Globus pallidus (tissue), 1 donor: Measurements from ENCODE around the gene NLRP10.

Experiments
- DNase-seq: peaks from one replicate; pipeline ENCODE4 v3.0.0-alpha.2; 2015; ENCODE audit warnings: low spot score

Gene NLRP10

GRCh38 chr11:7973011-7973410 is 7.8 kb upstream of the NLRP10 start:
- DNase-seq, result no peak

- DNase-seq, result no peak
Measured at GRCh38 chr11:7971846-7972245, 6.6 kb upstream of the NLRP10 start.

- DNase-seq, result no peak
Measured at GRCh38 chr11:7969756-7970646, 4.8 kb upstream of the NLRP10 start.

GRCh38 chr11:7968686-7969085 is 3.4 kb upstream of the NLRP10 start:
- DNase-seq, result no peak

GRCh38 chr11:7967826-7968225 is 2.6 kb upstream of the NLRP10 start:
- no peak for DNase-seq

- DNase-seq, result no peak
Measured at GRCh38 chr11:7967097-7967496, 1.9 kb upstream of the NLRP10 start.

- DNase-seq, result no peak
Measured at GRCh38 chr11:7964873-7965272, 374 bp downstream of the NLRP10 start.

GRCh38 chr11:7964261-7964660 is 986 bp downstream of the NLRP10 start:
- DNase-seq, result no peak

- no peak for DNase-seq
Measured at GRCh38 chr11:7955191-7955590, 10.1 kb downstream of the NLRP10 start.

- DNase-seq, result no peak
Measured at GRCh38 chr11:7949934-7950333, 15.3 kb downstream of the NLRP10 start.

GRCh38 chr11:7944123-7944522 is 21.1 kb downstream of the NLRP10 start:
- DNase-seq, result no peak

- DNase-seq, result no peak
Measured at GRCh38 chr11:7941608-7942007, 23.6 kb downstream of the NLRP10 start, which contains the start of gene OR10A3. TSS of gene OR10A3 (minus strand) at chr11:7941708. CDS start at chr11:7939520, 2,188 bp downstream.

GRCh38 chr11:7941146-7941545 is 24.1 kb downstream of the NLRP10 start:
- no peak for DNase-seq

- no peak for DNase-seq
Measured at GRCh38 chr11:7936615-7937014, 28.6 kb downstream of the NLRP10 start.

GRCh38 chr11:7931168-7931567 is 34.1 kb downstream of the NLRP10 start, which contains the start of gene OR10A6:
TSS of gene OR10A6 (minus strand) at chr11:7931268. CDS start at chr11:7928662, 2,606 bp downstream.
- DNase-seq, result no peak

GRCh38 chr11:7927635-7928034 is 37.6 kb downstream of the NLRP10 start:
- DNase-seq, result no peak

GRCh38 chr11:7924536-7924935 is 40.7 kb downstream of the NLRP10 start:
- no peak for DNase-seq

GRCh38 chr11:7918141-7918540 is 47.1 kb downstream of the NLRP10 start:
- no peak for DNase-seq
